Left ventricle myocardium inferior (tissue), 1 donor: Measurements from ENCODE around the gene CELF3. TPM values are rescaled to one million over a fixed set of nuclear protein-coding genes. Genes with fewer than 3 reads are reported as not detected.

ENCODE experiments used
- DNase-seq: peaks from one replicate; pipeline ENCODE4 v3.0.0-alpha.2; 2020
- H3K27ac ChIP-seq: fragments of 200-600 bp; replicated peaks from 2 replicates; pipeline ENCODE4 v1.8.0; 2021
- H3K27me3 ChIP-seq: fragments of 200-600 bp; 2 replicates; pipeline ENCODE4 v1.8.0; 2021; ENCODE audit warnings: low read depth
- H3K36me3 ChIP-seq: fragments of 200-600 bp; 2 replicates; pipeline ENCODE4 v1.8.0; 2021
- H3K4me1 ChIP-seq: fragments of 200-600 bp; 2 replicates; pipeline ENCODE4 v1.8.0; 2021
- H3K4me3 ChIP-seq: fragments of 200-600 bp; 2 replicates; pipeline ENCODE4 v1.8.0; 2021; ENCODE audit warnings: mild to moderate bottlenecking, moderate library complexity
- H3K9me3 ChIP-seq: fragments of 200-600 bp; replicated peaks from 2 replicates; pipeline ENCODE4 v1.8.0; 2021
- intact Hi-C: fragments of 100-400 bp; cut with micrococcal nuclease; formaldehyde crosslinking; loops from one replicate; pipeline ENCODE4 v1.11.0; 2022
- total RNA-seq: library from RNA; stranded (reverse); fragmentation: NEBNext Ultra II Directional; extraction: Animal tissue kit (Norgen Biotek cat#: 25700); gene quantifications from one replicate; pipeline ENCODE4 v1.2.1, GENCODE V29; 2021
- TF ChIP-seq, protein P1 (sequence below): fragments of 200-600 bp; IDR thresholded peaks from 2 replicates; pipeline ENCODE4 v1.8.0; 2021; ENCODE audit warnings: antibody characterized with exemption, mild to moderate bottlenecking, borderline replicate concordance
- donor health status: DM: no; HTN: yes; CAD: no; lungs with severe emphysema.

The CELF3 gene
- total RNA-seq, 1 donor from 2014 or later: not detected

GRCh38 chr1:151715726-151716404 lies 738 bp downstream of the CELF3 start:
- H3K36me3 ChIP-seq: no peaks in the 10 kb centered on the region
- intact Hi-C loops: no loop called here
- H3K4me3 ChIP-seq: no peak overlapping the region
- peaks cover 44% of the 10 kb centered on the region for H3K4me1 ChIP-seq
- DNase-seq: no peak
- no peaks in the 10 kb centered on the region for H3K9me3 ChIP-seq
- TF ChIP-seq, protein P1, sequence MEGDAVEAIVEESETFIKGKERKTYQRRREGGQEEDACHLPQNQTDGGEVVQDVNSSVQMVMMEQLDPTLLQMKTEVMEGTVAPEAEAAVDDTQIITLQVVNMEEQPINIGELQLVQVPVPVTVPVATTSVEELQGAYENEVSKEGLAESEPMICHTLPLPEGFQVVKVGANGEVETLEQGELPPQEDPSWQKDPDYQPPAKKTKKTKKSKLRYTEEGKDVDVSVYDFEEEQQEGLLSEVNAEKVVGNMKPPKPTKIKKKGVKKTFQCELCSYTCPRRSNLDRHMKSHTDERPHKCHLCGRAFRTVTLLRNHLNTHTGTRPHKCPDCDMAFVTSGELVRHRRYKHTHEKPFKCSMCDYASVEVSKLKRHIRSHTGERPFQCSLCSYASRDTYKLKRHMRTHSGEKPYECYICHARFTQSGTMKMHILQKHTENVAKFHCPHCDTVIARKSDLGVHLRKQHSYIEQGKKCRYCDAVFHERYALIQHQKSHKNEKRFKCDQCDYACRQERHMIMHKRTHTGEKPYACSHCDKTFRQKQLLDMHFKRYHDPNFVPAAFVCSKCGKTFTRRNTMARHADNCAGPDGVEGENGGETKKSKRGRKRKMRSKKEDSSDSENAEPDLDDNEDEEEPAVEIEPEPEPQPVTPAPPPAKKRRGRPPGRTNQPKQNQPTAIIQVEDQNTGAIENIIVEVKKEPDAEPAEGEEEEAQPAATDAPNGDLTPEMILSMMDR: no peak
- peaks cover 65% of the 10 kb centered on the region for H3K27me3 ChIP-seq
- H3K27ac ChIP-seq: no peak overlapping the region

- TF ChIP-seq, protein P1: no peak
- Histone ChIP-seq H3K9me3 (no peaks in the 10 kb centered on the region), H3K27me3 (peaks cover 65% of the 10 kb centered on the region), H3K4me1 (peaks cover 36% of the 10 kb centered on the region), H3K36me3 (no peaks in the 10 kb centered on the region), H3K4me3 (no peak overlapping the region), H3K27ac (no peak overlapping the region)
- intact Hi-C loops: no loop called here
- no peak for DNase-seq
Observed at GRCh38 chr1:151714820-151715725, 1.5 kb downstream of the CELF3 start.

GRCh38 chr1:151713874-151714273 lies 2.7 kb downstream of the CELF3 start:
- H3K9me3 ChIP-seq: no peaks in the 10 kb centered on the region
- intact Hi-C loops: no loop called here
- peaks cover 69% of the 10 kb centered on the region for H3K27me3 ChIP-seq
- H3K36me3 ChIP-seq: no peaks in the 10 kb centered on the region
- DNase-seq: no peak
- no peak overlapping the region for H3K4me3 ChIP-seq
- no peak overlapping the region for H3K27ac ChIP-seq
- peaks cover 24% of the 10 kb centered on the region for H3K4me1 ChIP-seq
- TF ChIP-seq, protein P1: no peak

DNA sequence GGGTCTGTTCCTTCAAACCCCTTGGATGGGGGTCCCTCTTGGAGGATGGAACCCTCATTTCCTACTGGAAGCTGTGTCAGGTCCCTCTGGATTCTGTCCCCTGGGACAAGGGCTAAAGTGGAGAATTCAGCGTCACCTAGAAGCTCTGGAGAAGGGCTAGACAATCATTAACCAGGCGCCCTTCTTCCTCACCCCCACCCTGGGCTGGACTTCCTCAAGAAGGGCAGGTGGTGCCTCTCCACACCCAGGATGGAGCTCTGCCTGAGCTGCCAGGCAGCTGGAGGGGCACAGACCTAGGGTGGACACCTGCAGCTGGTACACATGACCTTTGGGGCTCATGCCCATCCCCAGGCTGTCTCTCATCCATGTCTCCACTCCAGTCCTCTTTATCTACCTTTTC lies 3.6 kb downstream of the CELF3 start:
- Histone ChIP-seq H3K36me3 (no peaks in the 10 kb centered on the region), H3K27me3 (peaks cover 69% of the 10 kb centered on the region), H3K9me3 (no peaks in the 10 kb centered on the region), H3K4me3 (no peak overlapping the region), H3K27ac (no peak overlapping the region), H3K4me1 (peaks cover 17% of the 10 kb centered on the region)
- TF ChIP-seq, protein P1: no peak
- no peak for DNase-seq
- intact Hi-C loops: no loop called here

GRCh38 chr1:151711951-151712350 lies 4.7 kb downstream of the CELF3 start:
- no peak overlapping the region for H3K27ac ChIP-seq
- no peak for DNase-seq
- H3K36me3 ChIP-seq: no peaks in the 10 kb centered on the region
- H3K27me3 ChIP-seq: peaks cover 59% of the 10 kb centered on the region
- TF ChIP-seq, protein P1: no peak
- no peaks in the 10 kb centered on the region for H3K9me3 ChIP-seq
- intact Hi-C loops: no loop called here
- no peak overlapping the region for H3K4me3 ChIP-seq
- peaks cover 6% of the 10 kb centered on the region for H3K4me1 ChIP-seq
